HG02840 (cell line): ENCODE results near the gene GLT8D1.
A peak's percentile ranks its signal among the peaks of the same experiment; 100 is the strongest.

ENCODE experiments used
- ATAC-seq: cut with Tn5 transposase; IDR thresholded peaks from one replicate; pipeline ENCODE4 v1.9.1; 2021; ENCODE audit warnings: mild to moderate bottlenecking, moderate library complexity, moderate number of reproducible peaks; ENCODE audit not compliant: unreplicated experiment, low FRiP score

GLT8D1 gene

GRCh38 chr3:52714335-52715302 is 9.0 kb upstream of the GLT8D1 start:
- no peak for ATAC-seq

- ATAC-seq = no peak
These were observed 7.0 kb upstream of the GLT8D1 start for GRCh38 chr3:52712291-52713212.

- ATAC-seq = no peak
These were observed 4.9 kb upstream of the GLT8D1 start for GRCh38 chr3:52710512-52710911.

- ATAC-seq = no peak
These were observed 2.0 kb upstream of the GLT8D1 start for GRCh38 chr3:52707585-52707984.

GRCh38 chr3:52705438-52705687 is 228 bp downstream of the GLT8D1 start:
- ATAC-seq = peak; percentile 30

- ATAC-seq = no peak
These were observed 767 bp downstream of the GLT8D1 start for GRCh38 chr3:52704611-52705437.

- no peak for ATAC-seq
These were observed 2.2 kb downstream of the GLT8D1 start for GRCh38 chr3:52703341-52703740.

GRCh38 chr3:52697632-52697965 is 8.0 kb downstream of the GLT8D1 start:
- no peak for ATAC-seq

- ATAC-seq = no peak
These were observed 8.6 kb downstream of the GLT8D1 start for GRCh38 chr3:52696830-52697631.

- ATAC-seq = no peak
These were observed 9.6 kb downstream of the GLT8D1 start for GRCh38 chr3:52695798-52696671.

GRCh38 chr3:52694528-52695189 is 10.9 kb downstream of the GLT8D1 start:
- ATAC-seq = no peak

GRCh38 chr3:52693071-52693470 is 12.5 kb downstream of the GLT8D1 start:
- no peak for ATAC-seq

- ATAC-seq = no peak
These were observed 15.0 kb downstream of the GLT8D1 start for GRCh38 chr3:52690560-52690959.

GRCh38 chr3:52689151-52689550 is 16.4 kb downstream of the GLT8D1 start:
- ATAC-seq = no peak

- no peak for ATAC-seq
These were observed 17.3 kb downstream of the GLT8D1 start for GRCh38 chr3:52688266-52688665.

- ATAC-seq = peak; percentile 78
These were observed 19.6 kb downstream of the GLT8D1 start, which contains the start of the genes GNL3 and PBRM1 for GRCh38 chr3:52685709-52686691. Gene GNL3, plus strand, starts transcription at chr3:52686032. Its CDS starts 61 bp downstream, at chr3:52686093. Gene PBRM1, minus strand, starts transcription at chr3:52685913.

GRCh38 chr3:52685285-52685708 is 20.3 kb downstream of the GLT8D1 start:
- ATAC-seq = peak; percentile 69
